GM19240 (cell line): ENCODE data around the gene SLC8B1.

Experiments used
- DNase-seq: peaks from one replicate; pipeline ENCODE4 v3.0.0; 2011; ENCODE audit warnings: low spot score; ENCODE audit not compliant: insufficient read length

The SLC8B1 gene

DNA sequence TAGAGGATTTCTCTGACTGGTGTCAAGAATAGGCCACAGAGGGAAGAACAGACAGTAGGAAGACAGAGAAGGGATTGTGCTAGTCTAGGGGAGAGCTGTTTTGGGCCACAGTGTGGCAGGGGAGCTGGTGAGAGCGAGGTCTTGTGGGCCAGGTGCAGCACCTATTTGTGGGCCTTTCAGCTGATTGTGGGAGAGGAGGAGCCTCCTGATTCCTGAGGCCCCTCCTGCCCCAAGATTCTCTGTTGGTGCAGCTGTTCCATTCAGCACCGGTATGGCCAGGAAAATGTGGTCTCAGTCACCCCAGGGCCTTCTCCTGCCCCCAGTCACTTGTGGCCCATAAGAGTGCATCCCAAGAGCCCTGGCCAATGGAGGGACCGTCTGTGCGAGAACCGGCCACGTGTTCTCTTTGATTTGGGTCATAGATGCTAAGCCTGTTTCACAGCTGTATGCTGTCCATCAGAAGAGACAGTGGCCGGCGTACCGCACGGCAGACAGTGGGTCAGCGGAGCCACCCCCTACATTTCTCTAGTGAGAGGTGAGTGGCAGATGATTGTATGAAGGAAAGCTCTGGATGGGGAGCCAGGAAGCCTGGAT, 86.0 kb downstream of the SLC8B1 start:
- DNase-seq, result no peak
